Psoas muscle (tissue), 8 donors: ENCODE data around the gene CPOX. TPM values are rescaled to one million over a fixed set of nuclear protein-coding genes. Genes with fewer than 3 reads are reported as not detected.
"Not testable (repeated sequence)": the region's sequence is repeated elsewhere in the genome, so short reads cannot be mapped to it uniquely, and the experiment has no call there.

ENCODE experiments used
- ATAC-seq, 4 donors: fragments of 200-7000 bp; cut with Tn5 transposase; one replicate each; pipeline ENCODE4 v1.9.1; 2020; ENCODE audit warnings: moderate library complexity in 3 of 4, mild to moderate bottlenecking in 2 of 4
- DNase-seq, 2 donors: peaks; one replicate each; pipeline ENCODE4 v3.0.0-alpha.2; 2020
- H3K27ac ChIP-seq: fragments of 200-600 bp; one replicate; pipeline ENCODE4 v1.8.0; 2022
- H3K27me3 ChIP-seq, 3 donors: fragments of 200-600 bp in 1 of 3; one replicate each; pipeline versions ENCODE4 v1.6.1 to v1.8.0; 2013 to 2022; ENCODE audit warnings: low read length in 2 of 3, mild to moderate bottlenecking in 2 of 3, moderate library complexity in 1 of 3; ENCODE audit not compliant: insufficient read depth in 3 of 3
- H3K36me3 ChIP-seq, 2 donors: fragments of 200-600 bp in 1 of 2; one replicate each; pipeline versions ENCODE4 v1.6.1 to v1.8.0; 2013 to 2022; ENCODE audit warnings: low read depth in 1 of 2, mild to moderate bottlenecking in 1 of 2, moderate library complexity in 1 of 2; ENCODE audit not compliant: insufficient read depth in 1 of 2
- H3K4me1 ChIP-seq: fragments of 200-600 bp; one replicate; pipeline ENCODE4 v1.8.0; 2022
- H3K4me3 ChIP-seq: fragments of 200-600 bp; one replicate; pipeline ENCODE4 v1.8.0; 2022; ENCODE audit warnings: mild to moderate bottlenecking
- H3K9me3 ChIP-seq: fragments of 200-600 bp; one replicate; pipeline ENCODE4 v1.8.0; 2022
- WGBS, 3 donors: extraction: QIAGEN DNeasy Blood & Tissue Kit; methylation state at CpG; one replicate each; pipeline versions ENCODE4 v1.1.6 to v1.1.7; 2013; 5-methylcytosine and 5-hydroxymethylcytosine counted together
- intact Hi-C, 2 donors: fragments of 100-400 bp; cut with DNase I; formaldehyde crosslinking; loops; one replicate each; pipeline versions ENCODE4 v1.11.0 to v1.14.2; 2022
- polyA plus RNA-seq, 3 donors: library from polyadenylated mRNA; stranded (reverse); fragments of 200-250 nt; gene quantifications; one replicate each; pipeline ENCODE4 v1.2.3, GENCODE V29; 2013
- total RNA-seq, 4 donors: library from RNA; stranded (reverse); fragmentation: NEBNext Ultra II Directional in 2 of 4; extraction: Animal tissue kit (Norgen Biotek cat#: 25700) in 2 of 4; gene quantifications; one replicate each; pipeline versions ENCODE4 v1.2.1 to v1.2.4, GENCODE V29; 2021 to 2023
- TF ChIP-seq, protein P1 (sequence below): fragments of 200-600 bp; IDR thresholded peaks from one replicate; pipeline ENCODE4 v1.8.0; 2022; ENCODE audit warnings: antibody characterized with exemption
- donor health status: healthy with polysubstance abuse.
- donor health status: DM: no; HTN: no; CAD: no; lungs with moderate emphysema.
- donor health status: Bipolar disorder and iron deficiency.
- donor health status: healthy.
- donor health status: DM: yes; HTN: yes; CAD: no.
- donor health status: DM: no; HTN: no; CAD: no.
- donor health status: DM: no; HTN: no; CAD: no.
- donor health status: DM: yes; HTN: yes; CAD: no.

The CPOX gene
- total and polyA plus RNA-seq, 7 donors = 5.8 to 16.4 (median 7.1) TPM

DNA sequence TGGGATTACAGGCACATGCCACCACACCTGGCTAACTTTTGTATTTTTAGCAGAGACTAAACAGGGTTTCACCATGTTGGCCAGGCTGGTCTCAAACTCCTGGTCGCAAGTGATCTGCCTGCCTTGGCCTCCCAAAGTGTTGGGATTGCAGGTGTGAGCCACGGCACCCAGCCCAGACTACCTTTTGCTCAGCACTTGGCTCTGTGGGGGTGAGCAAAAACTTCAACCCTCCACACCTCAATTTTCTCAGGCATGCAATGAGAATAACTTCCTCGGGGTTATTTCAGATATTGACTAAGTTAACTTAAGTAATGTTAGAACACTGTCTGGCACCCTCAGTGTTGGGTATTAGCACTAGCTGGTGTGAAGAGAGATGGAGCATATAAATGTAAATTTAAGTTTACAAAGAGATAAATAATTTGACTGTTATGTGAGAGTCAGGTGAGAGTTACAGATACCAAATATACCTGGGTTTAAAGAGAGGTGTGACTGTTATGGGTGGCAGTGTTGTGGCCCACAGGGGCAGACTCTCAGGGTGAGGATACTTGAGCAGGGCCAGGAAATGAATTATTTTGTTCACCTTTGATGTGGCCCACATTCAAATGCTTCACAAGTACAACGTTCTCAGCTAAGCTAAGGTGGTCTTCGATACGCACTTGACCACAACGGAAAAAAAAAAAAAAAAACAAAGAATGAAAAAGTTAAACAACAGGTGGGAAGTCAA lies 29.0 kb downstream of the CPOX start:
- TF ChIP-seq, protein P1, sequence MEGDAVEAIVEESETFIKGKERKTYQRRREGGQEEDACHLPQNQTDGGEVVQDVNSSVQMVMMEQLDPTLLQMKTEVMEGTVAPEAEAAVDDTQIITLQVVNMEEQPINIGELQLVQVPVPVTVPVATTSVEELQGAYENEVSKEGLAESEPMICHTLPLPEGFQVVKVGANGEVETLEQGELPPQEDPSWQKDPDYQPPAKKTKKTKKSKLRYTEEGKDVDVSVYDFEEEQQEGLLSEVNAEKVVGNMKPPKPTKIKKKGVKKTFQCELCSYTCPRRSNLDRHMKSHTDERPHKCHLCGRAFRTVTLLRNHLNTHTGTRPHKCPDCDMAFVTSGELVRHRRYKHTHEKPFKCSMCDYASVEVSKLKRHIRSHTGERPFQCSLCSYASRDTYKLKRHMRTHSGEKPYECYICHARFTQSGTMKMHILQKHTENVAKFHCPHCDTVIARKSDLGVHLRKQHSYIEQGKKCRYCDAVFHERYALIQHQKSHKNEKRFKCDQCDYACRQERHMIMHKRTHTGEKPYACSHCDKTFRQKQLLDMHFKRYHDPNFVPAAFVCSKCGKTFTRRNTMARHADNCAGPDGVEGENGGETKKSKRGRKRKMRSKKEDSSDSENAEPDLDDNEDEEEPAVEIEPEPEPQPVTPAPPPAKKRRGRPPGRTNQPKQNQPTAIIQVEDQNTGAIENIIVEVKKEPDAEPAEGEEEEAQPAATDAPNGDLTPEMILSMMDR = no peak
- 71 to 77% (median 76%) methylated on average over 7 of the region's 7 CpGs for WGBS, 3 donors
- intact Hi-C loops = no loop called here
- DNase-seq = no peak
- Histone ChIP-seq H3K27ac (no peak overlapping the region), H3K27me3 (no peaks in the 10 kb centered on the region), H3K4me1 (no peaks in the 10 kb centered on the region), H3K36me3 (no peaks in the 10 kb centered on the region), H3K9me3 (no peaks in the 10 kb centered on the region), H3K4me3 (no peak overlapping the region)
- no peak for ATAC-seq

DNA sequence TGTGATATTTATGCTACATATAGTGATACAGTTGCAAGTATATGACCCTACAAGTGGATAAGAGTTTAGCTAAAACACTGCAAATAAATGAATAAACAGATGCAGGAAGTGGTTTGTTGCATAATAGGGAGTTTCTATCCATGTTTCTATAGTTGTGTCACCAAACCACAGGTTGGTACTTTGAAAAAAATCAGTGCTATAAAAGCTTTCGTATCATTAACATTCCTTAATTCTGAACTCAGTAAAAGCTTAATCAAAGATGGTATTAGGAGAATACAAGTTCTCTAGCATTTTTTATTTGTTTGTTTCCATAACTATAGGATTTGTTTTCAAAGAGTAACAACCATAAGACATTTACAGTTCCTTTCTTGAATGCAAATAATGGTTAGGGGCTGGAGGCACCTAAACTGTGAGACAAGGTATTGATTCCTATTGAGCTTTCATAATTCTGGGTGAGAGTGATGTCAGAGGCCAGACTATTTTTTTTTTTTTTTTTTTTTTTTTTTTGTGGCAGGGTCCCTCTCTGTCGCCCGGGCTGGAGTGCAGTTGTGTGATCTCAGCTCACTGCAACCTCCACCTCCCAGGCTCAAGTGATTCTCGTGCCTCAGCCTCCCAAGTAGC lies 29.6 kb downstream of the CPOX start:
- Histone ChIP-seq H3K27ac (no peak overlapping the region), H3K36me3 (no peaks in the 10 kb centered on the region), H3K9me3 (no peaks in the 10 kb centered on the region), H3K4me1 (no peaks in the 10 kb centered on the region), H3K27me3 (no peaks in the 10 kb centered on the region), H3K4me3 (no peak overlapping the region)
- WGBS, 3 donors = 78 to 80% (median 80%) methylated on average over 4 of the region's 4 CpGs
- TF ChIP-seq, protein P1 = no peak
- DNase-seq (no peak), ATAC-seq (no peak)
- intact Hi-C loops = no loop called here

DNA sequence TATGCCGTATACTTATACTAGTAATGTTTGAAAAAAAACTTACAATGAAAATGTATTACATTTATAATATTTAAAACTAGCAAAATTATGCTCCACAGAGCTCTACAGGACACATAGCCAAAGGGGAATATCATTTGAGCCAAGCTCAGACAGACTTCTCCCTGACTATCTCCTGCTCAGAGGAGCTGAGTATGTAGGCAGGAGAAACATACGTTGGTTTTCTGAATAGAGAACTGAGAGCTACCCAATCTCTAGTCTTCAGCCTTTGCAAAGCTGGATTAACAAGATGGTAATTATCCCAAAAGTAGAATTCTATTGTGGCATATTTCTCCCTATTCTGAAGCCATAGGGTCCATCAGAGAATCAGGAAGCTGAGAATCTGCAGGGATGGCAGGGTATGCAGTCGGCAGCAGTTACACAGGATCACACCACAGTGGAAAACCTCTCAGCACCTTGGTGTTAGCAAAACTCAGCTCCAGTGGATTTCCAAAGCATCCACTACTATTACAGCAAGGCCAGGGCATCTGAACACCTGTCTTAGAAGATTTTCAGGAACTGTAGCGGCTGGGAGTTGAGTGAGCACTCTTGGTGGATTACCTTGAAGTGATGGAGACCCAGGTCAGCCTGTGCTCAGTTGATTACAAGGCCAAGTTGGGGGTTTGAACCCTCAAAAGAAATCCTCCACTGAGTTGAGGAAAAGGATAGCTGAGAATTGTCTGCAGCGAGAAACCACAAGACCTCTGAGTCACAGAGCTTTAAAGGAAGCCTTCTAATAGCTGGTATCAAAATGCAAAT lies 31.5 kb downstream of the CPOX start:
- intact Hi-C loops = no loop called here
- no peak for DNase-seq
- no peak for ATAC-seq

DNA sequence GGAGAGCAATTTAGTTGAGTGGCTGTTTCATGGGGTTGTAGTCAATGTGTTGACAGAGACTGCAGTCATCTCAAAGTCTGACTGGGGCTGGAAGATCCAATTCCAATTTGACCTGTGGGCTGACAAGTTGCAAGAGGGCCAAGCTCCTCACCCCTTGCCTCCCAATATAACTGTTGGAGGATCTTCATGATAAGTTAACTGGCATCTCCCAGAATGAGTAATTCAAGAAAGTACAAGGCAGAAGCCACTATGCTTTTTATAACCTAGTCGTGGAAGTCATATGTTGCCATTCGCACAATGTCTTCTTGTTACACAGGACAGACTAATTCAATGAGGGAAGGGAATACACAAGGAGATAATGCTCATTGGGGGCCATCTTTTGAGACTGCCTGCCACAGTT lies 32.5 kb downstream of the CPOX start:
- Histone ChIP-seq H3K27me3 (no peaks in the 10 kb centered on the region), H3K9me3 (no peaks in the 10 kb centered on the region), H3K4me1 (no peaks in the 10 kb centered on the region), H3K36me3 (no peaks in the 10 kb centered on the region), H3K4me3 (no peak overlapping the region), H3K27ac (no peak overlapping the region)
- intact Hi-C loops = no loop called here
- ATAC-seq (no peak), DNase-seq (no peak)
- TF ChIP-seq, protein P1 = no peak
- WGBS, 3 donors = 68 to 90% (median 87%) methylated on average over 2 of the region's 2 CpGs

More for the DNA sequence above, 31.5 kb downstream of the CPOX start:
- no peak overlapping the region for H3K27ac ChIP-seq
- no peaks in the 10 kb centered on the region for H3K4me1 ChIP-seq
- no peaks in the 10 kb centered on the region for H3K36me3 ChIP-seq
- no peaks in the 10 kb centered on the region for H3K9me3 ChIP-seq
- 81 to 83% (median 82%) methylated on average over 5 of the region's 5 CpGs for WGBS, 3 donors
- H3K27me3 ChIP-seq = no peaks in the 10 kb centered on the region
- H3K4me3 ChIP-seq = no peak overlapping the region
- TF ChIP-seq, protein P1 = no peak

DNA sequence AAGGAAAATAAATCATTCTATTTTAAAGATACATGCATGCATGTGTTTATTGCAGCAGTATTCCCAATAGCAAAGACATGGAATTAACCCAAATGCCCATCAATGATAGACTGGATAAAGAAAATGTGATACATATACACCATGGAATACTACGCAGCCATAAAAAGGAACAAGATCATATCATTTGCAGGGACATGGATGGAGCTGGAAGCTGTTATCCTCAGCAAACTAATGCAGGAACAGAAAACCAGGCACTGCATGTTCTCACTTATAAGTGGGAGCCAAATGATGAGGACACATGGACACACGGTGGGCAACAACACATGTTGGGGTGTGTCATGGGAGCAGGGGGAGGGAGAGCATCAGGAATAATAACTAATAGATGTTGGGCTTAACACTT lies 33.6 kb downstream of the CPOX start:
- H3K27ac ChIP-seq, DNase-seq, intact Hi-C loops, H3K27me3 ChIP-seq, H3K4me3 ChIP-seq, H3K9me3 ChIP-seq, H3K4me1 ChIP-seq, ATAC-seq, H3K36me3 ChIP-seq: not testable (repeated sequence)
- 94 to 100% (median 96%) methylated on average over 2 of the region's 2 CpGs for WGBS, 3 donors
